Liver (tissue), 9 donors: ENCODE results near the gene SNAPC3. TPM values are rescaled to one million over a fixed set of nuclear protein-coding genes. Genes with fewer than 3 reads are reported as not detected.

ENCODE experiments used
- DNase-seq: peaks from one replicate; pipeline ENCODE4 v3.0.0-alpha.2; 2017; ENCODE audit warnings: low spot score
- H3K27ac ChIP-seq, 2 donors: one replicate each; pipeline ENCODE4 v1.7.0; 2013; ENCODE audit warnings: inconsistent platforms in 2 of 2, low read length in 2 of 2, control low read depth in 1 of 2, low read depth in 1 of 2, mild to moderate bottlenecking in 1 of 2
- H3K27me3 ChIP-seq, 4 donors: one replicate each; pipeline versions ENCODE4 v1.6.1 to v1.7.0; 2013; ENCODE audit warnings: low read length in 3 of 4, inconsistent platforms in 1 of 4, mild to moderate bottlenecking in 1 of 4, moderate library complexity in 1 of 4; ENCODE audit not compliant: control insufficient read depth in 4 of 4, insufficient read depth in 4 of 4
- H3K36me3 ChIP-seq, 4 donors: one replicate each; pipeline versions ENCODE4 v1.6.1 to v1.7.0; 2013; ENCODE audit warnings: low read length in 3 of 4, mild to moderate bottlenecking in 3 of 4, low read depth in 1 of 4, moderate library complexity in 1 of 4; ENCODE audit not compliant: control insufficient read depth in 4 of 4, insufficient read depth in 3 of 4
- H3K4me1 ChIP-seq, 4 donors: one replicate each; pipeline versions ENCODE4 v1.6.1 to v1.7.0; 2013; ENCODE audit warnings: low read length in 3 of 4, mild to moderate bottlenecking in 3 of 4, moderate library complexity in 1 of 4; ENCODE audit not compliant: control insufficient read depth in 4 of 4, insufficient read depth in 4 of 4
- H3K4me3 ChIP-seq, 3 donors: one replicate each; pipeline versions ENCODE4 v1.6.1 to v1.7.0; 2013; ENCODE audit warnings: low read length in 3 of 3, control low read depth in 1 of 3, low read depth in 1 of 3, mild to moderate bottlenecking in 1 of 3
- H3K9ac ChIP-seq, 2 donors: one replicate each; pipeline ENCODE4 v1.7.0; 2013; ENCODE audit warnings: low read length in 2 of 2, mild to moderate bottlenecking in 2 of 2, moderate library complexity in 2 of 2, control low read depth in 1 of 2, low read depth in 1 of 2
- H3K9me3 ChIP-seq, 4 donors: one replicate each; pipeline versions ENCODE4 v1.6.1 to v1.7.0; 2013; ENCODE audit warnings: low read length in 3 of 4; ENCODE audit not compliant: control insufficient read depth in 4 of 4
- ATF3 ChIP-seq: IDR thresholded peaks from 2 replicates; pipeline ENCODE4 v1.6.1; 2016; ENCODE audit warnings: antibody characterized with exemption
- CTCF ChIP-seq: fragments of 150-350 bp; IDR thresholded peaks from 2 replicates; pipeline ENCODE4 v1.5.1; 2017; ENCODE audit warnings: improper control_type of control experiment, low read depth, low read length; ENCODE audit not compliant: missing input control
- EGR1 ChIP-seq, 2 donors: IDR thresholded peaks; 2 replicates each; pipeline ENCODE4 v1.6.1; 2016 to 2018; ENCODE audit warnings: antibody characterized with exemption in 2 of 2, low read depth in 2 of 2
- FOXA1 ChIP-seq: IDR thresholded peaks from 2 replicates; pipeline ENCODE4 v1.6.1; 2016; ENCODE audit warnings: antibody characterized with exemption
- FOXA2 ChIP-seq: IDR thresholded peaks from 2 replicates; pipeline ENCODE4 v1.6.1; 2016; ENCODE audit warnings: antibody characterized with exemption
- GABPA ChIP-seq, 2 donors: IDR thresholded peaks in 1 of 2; conservative IDR thresholded peaks in 1 of 2; 2 replicates each; pipeline ENCODE4 v1.6.1; 2016; ENCODE audit warnings: antibody characterized with exemption in 2 of 2, mild to moderate bottlenecking in 1 of 2, moderate library complexity in 1 of 2
- HNF4A ChIP-seq, 2 donors: conservative IDR thresholded peaks; 2 replicates each; pipeline ENCODE4 v1.6.1; 2016; ENCODE audit warnings: antibody characterized with exemption in 2 of 2, mild to moderate bottlenecking in 2 of 2
- HNF4G ChIP-seq: IDR thresholded peaks from 2 replicates; pipeline ENCODE4 v1.6.1; 2016; ENCODE audit warnings: antibody characterized with exemption
- JUND ChIP-seq, 2 donors: IDR thresholded peaks; 2 replicates each; pipeline ENCODE4 v1.6.1; 2016; ENCODE audit warnings: antibody characterized with exemption in 2 of 2
- MAX ChIP-seq: IDR thresholded peaks from 2 replicates; pipeline ENCODE4 v1.6.1; 2016; ENCODE audit warnings: antibody characterized with exemption
- NR2F2 ChIP-seq: IDR thresholded peaks from 2 replicates; pipeline ENCODE4 v1.6.1; 2016; ENCODE audit warnings: antibody characterized with exemption
- RAD21 ChIP-seq, 2 donors: IDR thresholded peaks; 2 replicates each; pipeline ENCODE4 v1.6.1; 2016; ENCODE audit warnings: antibody characterized with exemption in 2 of 2, mild to moderate bottlenecking in 2 of 2
- REST ChIP-seq: IDR thresholded peaks from 2 replicates; pipeline ENCODE4 v1.6.1; 2016; ENCODE audit warnings: antibody characterized with exemption, mild to moderate bottlenecking
- RXRA ChIP-seq, 2 donors: IDR thresholded peaks; 2 replicates each; pipeline ENCODE4 v1.6.1; 2017 to 2018; ENCODE audit warnings: antibody characterized with exemption in 2 of 2, mild to moderate bottlenecking in 1 of 2
- SP1 ChIP-seq: IDR thresholded peaks from 2 replicates; pipeline ENCODE4 v1.6.1; 2018; ENCODE audit warnings: antibody characterized with exemption, mild to moderate bottlenecking
- TAF1 ChIP-seq: conservative IDR thresholded peaks from 2 replicates; pipeline ENCODE4 v1.6.1; 2016; ENCODE audit warnings: antibody characterized with exemption, mild to moderate bottlenecking
- YY1 ChIP-seq: IDR thresholded peaks from 2 replicates; pipeline ENCODE4 v1.6.1; 2016; ENCODE audit warnings: antibody characterized with exemption, mild to moderate bottlenecking
- ZBTB33 ChIP-seq: IDR thresholded peaks from 2 replicates; pipeline ENCODE4 v1.6.1; 2016; ENCODE audit warnings: antibody characterized with exemption
- WGBS: extraction: QIAGEN DNeasy Blood & Tissue Kit; methylation state at CpG from one replicate; pipeline ENCODE4 v1.1.7; 2013; 5-methylcytosine and 5-hydroxymethylcytosine counted together
- polyA plus RNA-seq, 2 donors: library from polyadenylated mRNA; stranded (reverse) in 1 of 2; unstranded in 1 of 2; fragments of 200-250 nt in 1 of 2; fragments of >200 nt in 1 of 2; fragmentation: Nextera tagmentation in 1 of 2; extraction: Ambion mirVana in 1 of 2; gene quantifications; one replicate each; pipeline versions ENCODE4 v1.2.1 to v1.2.3, GENCODE V29; 2013 to 2015
- total RNA-seq, 2 donors: library from RNA; depleted of rRNA; stranded (reverse); fragments of >200 nt; gene quantifications; one replicate each; pipeline ENCODE4 v1.2.3, GENCODE V29; 2014
- donor health status: healthy.
- donor health status: healthy.
- donor health status: healthy.
- donor health status: healthy.
- donor health status: healthy.

The SNAPC3 gene
- total and polyA plus RNA-seq, 4 donors: 7.4 to 19.6 (median 13.5) TPM

- peak; percentile 43 for DNase-seq
- Histone ChIP-seq H3K9ac (no peak overlapping the region), H3K4me1 (no peaks in the 10 kb centered on the region), H3K4me3 (no peak overlapping the region), H3K27me3 (no peaks in the 10 kb centered on the region), H3K36me3 (no peaks in the 10 kb centered on the region), H3K9me3 (no peaks in the 10 kb centered on the region), H3K27ac (no peak overlapping the region)
- TF ChIP-seq CTCF (peak; percentile 50), RAD21 (IDR thresholded peaks at IDR 0.05) (peak; percentile 82 to 86), GABPA (IDR thresholded peaks at IDR 0.05 in 1 of 2, conservative IDR thresholded peaks at IDR 0.05 in 1 of 2) (no peak), JUND (IDR thresholded peaks at IDR 0.05) (peak; percentile 50 to 85), HNF4A (conservative IDR thresholded peaks at IDR 0.05) (peak in 1 of 2 donors; percentile 34), HNF4G (no peak)
- 28% methylated on average over 2 of the region's 2 CpGs for WGBS
Measured at GRCh38 chr9:15416880-15417279, 5.8 kb upstream of the SNAPC3 start.

GRCh38 chr9:15417626-15418025 lies 5.0 kb upstream of the SNAPC3 start:
- DNase-seq: no peak
- Histone ChIP-seq H3K4me3 (no peak overlapping the region), H3K4me1 (peaks cover 0 to 5% (median 0%) of the 10 kb centered on the region in 4 donors), H3K9me3 (no peaks in the 10 kb centered on the region), H3K27ac (no peak overlapping the region), H3K27me3 (no peaks in the 10 kb centered on the region), H3K9ac (no peak overlapping the region), H3K36me3 (no peaks in the 10 kb centered on the region)
- TF ChIP-seq YY1: no peak
- TF ChIP-seq HNF4A (conservative IDR thresholded peaks at IDR 0.05): no peak
- TF ChIP-seq RXRA (IDR thresholded peaks at IDR 0.05): no peak
- TF ChIP-seq ZBTB33: no peak
- TF ChIP-seq RAD21 (IDR thresholded peaks at IDR 0.05): no peak
- TF ChIP-seq SP1: no peak
- TF ChIP-seq JUND (IDR thresholded peaks at IDR 0.05): no peak
- no peak for TF ChIP-seq FOXA2
- TF ChIP-seq TAF1: no peak
- TF ChIP-seq MAX: no peak
- TF ChIP-seq NR2F2: no peak
- no peak for TF ChIP-seq GABPA (IDR thresholded peaks at IDR 0.05 in 1 of 2, conservative IDR thresholded peaks at IDR 0.05 in 1 of 2)
- TF ChIP-seq ATF3: no peak
- TF ChIP-seq EGR1 (IDR thresholded peaks at IDR 0.05; ENCODE audit: low read depth in 2 of 2): no peak
- no peak for TF ChIP-seq FOXA1
- no peak for TF ChIP-seq REST
- no peak for TF ChIP-seq CTCF
- WGBS: 89% methylated on average over 6 of the region's 6 CpGs
